HG03103 (cell line): ENCODE data around the gene TCF7L1.
"Not testable (repeated sequence)": the region's sequence is repeated elsewhere in the genome, so short reads cannot be mapped to it uniquely, and the experiment has no call there.

ENCODE experiments used
- ATAC-seq: cut with Tn5 transposase; IDR thresholded peaks from one replicate; pipeline ENCODE4 v1.9.1; 2021; ENCODE audit warnings: low read depth; ENCODE audit not compliant: unreplicated experiment

TCF7L1 gene

DNA sequence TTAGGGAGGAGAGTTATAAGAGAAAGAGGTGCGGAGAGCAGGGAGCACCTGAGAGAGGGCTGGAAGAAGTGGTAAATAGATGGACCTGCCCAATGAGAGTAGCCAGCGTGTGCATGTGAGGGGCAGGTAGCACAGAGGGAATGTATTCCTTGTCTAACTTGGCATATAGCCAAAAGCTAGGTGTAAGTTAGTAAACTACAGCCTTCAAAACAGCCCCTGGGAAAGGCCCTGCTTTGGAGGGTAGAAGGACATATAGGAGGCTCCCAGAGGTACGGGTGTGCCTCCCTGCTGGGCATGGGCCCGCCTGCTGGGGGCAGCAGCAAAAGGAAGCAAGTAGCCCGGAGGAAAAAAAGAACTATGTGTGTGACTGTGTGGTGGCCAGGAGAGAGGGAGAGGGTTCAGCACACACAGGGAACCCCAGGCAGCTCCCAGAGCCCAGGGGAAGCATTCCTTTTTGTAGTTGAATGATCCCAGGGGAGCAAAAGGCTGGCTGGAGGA lies 48.0 kb downstream of the TCF7L1 start:
- no peak for ATAC-seq

DNA sequence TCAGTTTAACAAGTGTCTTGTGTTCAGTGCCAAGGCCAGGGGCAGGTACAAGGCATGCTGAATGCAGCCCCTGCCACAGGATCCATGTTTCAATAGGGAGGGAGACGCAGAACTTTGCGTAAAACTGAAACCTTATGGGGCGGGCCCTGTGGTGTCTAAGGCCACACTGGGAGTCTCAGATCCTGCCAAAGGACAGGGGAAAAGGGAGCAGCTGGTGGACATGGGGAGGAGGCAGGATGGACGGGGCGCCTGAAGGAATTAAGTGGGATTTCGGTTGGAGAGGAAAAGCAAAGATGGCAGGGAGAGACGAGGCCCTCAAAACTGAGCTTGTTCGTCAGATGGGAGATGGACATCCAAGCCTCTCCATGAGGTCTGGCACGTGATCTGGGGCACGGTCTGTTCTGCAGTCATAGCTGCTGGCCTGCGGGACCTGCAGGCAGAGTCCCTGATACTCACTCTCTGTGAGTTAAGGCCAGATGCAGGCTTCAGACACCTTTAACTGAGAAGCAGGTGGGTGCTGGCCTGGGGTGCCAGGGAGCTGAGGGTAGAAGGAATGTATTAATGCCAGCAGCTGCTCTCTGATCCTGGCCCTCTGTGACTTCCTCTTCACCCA lies 48.8 kb downstream of the TCF7L1 start:
- no peak for ATAC-seq

GRCh38 chr2:85183076-85183475 lies 49.9 kb downstream of the TCF7L1 start:
- ATAC-seq = no peak

DNA sequence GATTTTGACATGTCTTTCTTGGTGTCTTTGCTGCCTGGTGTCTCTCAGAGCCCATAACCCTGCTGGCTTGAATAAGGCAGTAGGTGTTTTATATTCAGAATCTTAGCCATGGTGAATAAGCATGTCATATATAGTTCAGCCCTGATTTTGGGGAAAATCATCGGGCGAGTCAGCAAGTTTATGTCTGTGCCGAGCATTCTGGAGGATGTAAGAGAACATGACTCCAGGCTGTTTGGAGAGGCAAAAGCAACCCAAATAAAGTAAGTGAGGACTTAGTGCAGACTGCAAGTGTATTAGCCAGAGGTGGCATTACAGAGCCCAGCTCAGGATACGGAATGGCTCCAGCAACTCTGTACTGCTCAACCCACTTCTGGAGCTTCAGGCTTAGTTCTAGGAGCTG lies 50.3 kb downstream of the TCF7L1 start:
- ATAC-seq = no peak

DNA sequence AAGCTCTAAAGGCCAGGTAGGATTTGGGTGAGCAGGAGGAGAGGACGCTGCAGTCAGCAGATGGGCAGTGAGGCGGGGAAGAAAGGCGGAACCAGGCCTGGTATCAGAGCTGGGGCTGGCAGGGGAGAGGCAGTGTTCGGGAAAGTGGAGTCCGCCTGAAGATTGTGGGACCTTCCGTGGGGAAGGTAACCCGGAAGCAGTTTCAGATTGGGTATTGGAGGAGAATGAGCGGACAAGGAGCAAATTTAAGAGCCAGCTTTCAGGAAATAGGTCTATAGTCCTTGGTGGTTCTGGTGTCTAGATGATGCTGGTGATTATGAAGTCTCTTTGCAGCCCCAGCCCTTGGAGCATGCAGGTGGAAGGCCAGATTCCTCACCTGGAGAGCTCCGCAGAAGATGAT lies 51.0 kb downstream of the TCF7L1 start:
- no peak for ATAC-seq

DNA sequence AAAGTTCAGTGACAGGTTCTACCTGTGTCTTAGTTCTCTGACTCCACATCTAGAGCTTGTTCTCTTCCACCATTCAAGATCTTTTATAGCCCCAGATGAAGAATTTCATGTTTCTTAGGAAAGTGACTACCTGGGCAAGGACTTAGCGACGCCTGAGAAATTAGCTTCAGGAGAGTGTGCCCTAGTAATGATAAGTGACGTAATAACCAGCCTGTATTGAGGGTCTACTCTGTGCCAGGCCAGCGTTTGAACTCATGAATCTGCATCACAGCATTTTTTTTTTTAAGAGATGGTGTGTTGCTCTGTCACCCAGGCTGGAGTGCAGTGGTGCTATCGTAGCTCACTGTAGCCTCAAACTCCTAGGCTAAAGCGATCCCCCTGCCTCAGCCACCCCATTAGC lies 51.8 kb downstream of the TCF7L1 start:
- ATAC-seq = no peak

GRCh38 chr2:85185431-85185940 lies 52.3 kb downstream of the TCF7L1 start:
- no peak for ATAC-seq

DNA sequence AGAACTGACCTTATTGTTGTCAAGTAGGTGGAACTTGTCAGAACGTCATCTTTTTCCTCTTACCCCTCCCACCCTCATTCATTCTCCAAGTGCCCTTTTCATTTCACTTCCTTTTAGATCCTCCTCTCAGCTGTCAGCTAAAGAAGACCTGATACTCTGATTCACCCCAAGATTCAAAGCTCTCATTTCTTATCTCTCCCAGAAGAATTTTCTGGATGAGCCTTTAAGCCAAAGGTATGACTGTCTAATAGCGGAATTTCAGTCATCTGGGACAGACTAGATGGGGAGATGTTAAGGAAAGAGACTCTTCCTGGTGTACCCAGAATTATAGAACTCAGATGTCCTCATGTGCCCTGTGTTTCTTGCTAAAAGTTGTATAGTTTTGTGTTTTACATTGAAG lies 53.9 kb downstream of the TCF7L1 start:
- ATAC-seq = no peak

DNA sequence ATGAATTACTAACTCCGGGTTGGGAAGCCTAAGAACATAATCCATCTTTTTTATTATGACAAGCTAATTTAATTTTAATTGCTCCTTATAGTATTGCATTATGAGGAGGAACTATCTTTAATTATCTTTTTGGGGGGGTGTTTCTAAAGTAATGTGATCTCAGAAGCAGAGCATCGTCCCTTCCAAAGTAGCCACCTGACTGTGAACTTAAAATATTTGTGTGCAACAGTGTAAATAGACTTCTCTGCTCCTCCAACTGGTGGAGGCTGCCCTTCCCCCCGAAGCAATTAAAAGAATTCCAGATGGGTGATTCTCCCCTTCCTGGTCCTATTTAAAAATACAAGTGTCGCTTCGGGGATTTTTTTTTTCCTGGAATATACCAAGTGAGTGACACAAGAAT lies 55.7 kb downstream of the TCF7L1 start:
- no peak for ATAC-seq

GRCh38 chr2:85189606-85190270 lies 56.5 kb downstream of the TCF7L1 start:
- no peak for ATAC-seq

- no peak for ATAC-seq
Observed at GRCh38 chr2:85191157-85191556, 58.0 kb downstream of the TCF7L1 start.

- ATAC-seq = no peak
Observed at GRCh38 chr2:85194780-85195480, 61.7 kb downstream of the TCF7L1 start.

GRCh38 chr2:85195956-85196355 lies 62.8 kb downstream of the TCF7L1 start:
- ATAC-seq = no peak

DNA sequence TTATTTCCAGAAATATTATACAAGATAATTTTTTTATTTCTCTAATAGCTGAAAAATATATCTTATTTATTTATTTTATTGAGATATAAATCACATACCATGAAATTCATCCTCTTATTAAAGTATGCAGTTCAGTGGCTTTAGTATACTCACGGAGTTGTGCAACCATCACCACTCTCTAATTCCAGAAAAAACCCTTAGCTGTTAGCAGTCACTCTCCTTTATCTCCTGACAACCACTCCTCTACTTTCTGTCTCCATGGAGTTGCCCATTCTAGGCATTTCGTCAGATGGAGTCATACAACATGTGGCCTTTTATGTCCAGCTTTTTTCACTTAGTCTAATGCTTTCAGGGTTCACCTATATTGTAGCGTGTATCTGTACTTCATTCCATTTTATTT lies 66.5 kb downstream of the TCF7L1 start:
- ATAC-seq = no peak

GRCh38 chr2:85209887-85210286 lies 76.7 kb downstream of the TCF7L1 start:
- no peak for ATAC-seq

DNA sequence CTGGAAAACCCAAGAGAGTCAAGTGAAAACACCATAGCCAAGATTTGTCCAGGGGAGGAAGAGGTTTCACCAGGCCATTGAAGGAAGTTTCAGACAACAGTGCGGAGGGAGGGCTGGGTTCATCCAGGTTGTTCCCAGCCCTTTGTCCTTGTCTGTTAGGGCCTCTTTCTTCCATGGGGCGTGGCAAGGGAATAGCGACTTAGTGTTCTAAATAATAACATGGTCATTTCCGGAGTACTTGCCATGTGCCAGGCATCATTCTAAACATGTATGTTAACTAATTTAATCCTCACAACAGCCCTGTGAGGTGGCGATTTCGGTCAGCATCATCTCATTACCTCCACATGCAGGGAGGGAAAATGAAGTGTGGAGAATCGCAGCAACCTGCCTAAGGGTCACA lies 77.3 kb downstream of the TCF7L1 start:
- no peak for ATAC-seq

DNA sequence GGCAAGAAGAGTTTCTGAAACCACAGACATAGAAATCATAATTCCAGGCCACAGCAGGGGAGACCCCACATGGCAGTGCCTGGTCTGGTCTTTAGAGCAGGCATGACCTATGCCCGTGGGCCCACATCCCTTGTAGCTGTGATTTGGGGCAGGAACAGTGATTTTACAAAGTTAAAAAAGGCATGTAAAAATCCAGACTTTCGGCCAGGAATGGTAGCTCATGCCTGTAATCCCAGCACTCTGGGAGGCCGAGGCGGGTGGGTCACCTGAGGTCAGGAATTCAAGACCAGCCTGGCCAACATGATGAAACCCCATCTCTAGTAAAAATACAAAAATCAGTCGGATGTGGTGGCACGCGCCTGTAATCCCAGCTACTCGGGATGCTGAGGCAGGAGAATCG lies 78.4 kb downstream of the TCF7L1 start:
- ATAC-seq = not testable (repeated sequence)

DNA sequence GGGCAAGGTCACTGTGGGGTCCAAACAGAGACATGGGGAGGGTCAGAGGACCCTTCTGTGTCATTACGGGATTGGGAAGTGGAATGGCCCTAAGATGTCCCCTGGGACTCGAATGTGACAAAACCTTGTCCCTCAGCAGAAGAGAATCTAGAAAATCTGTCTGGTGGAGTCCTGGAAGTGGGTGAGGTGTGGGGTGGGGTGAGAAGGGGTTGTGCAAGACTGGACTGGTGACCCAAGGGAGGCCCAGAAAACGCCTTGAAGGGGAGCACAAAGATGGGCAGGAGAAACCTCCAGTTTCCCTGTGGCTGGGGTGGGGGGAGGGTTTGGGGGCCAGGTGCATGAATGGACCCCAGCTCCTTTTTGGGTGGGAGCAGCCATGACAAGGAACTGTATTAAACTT lies 79.6 kb downstream of the TCF7L1 start:
- no peak for ATAC-seq

- no peak for ATAC-seq
Observed at GRCh38 chr2:85213404-85213803, 80.2 kb downstream of the TCF7L1 start.

- no peak for ATAC-seq
Observed at GRCh38 chr2:85213901-85214512, 80.8 kb downstream of the TCF7L1 start.

DNA sequence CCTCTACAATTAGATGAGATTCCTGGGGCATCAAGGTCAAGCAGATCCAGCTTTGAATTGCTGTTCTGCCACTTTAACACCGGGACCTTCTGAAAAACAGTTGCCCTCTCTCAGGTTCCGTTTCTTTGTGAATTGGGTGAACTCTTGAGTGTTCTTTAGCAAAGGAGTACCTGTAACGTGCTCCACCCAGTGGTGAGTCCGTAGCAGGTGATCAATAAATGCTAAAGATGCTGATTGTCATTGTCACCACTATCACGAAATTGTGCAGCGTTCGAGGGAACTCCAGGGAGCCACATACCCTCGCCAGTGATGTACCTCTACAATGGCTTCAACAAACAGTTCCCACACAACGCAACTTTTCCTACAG lies 81.9 kb downstream of the TCF7L1 start:
- no peak for ATAC-seq
